Astrocyte of the cerebellum (primary cell): Measurements from ENCODE around the gene P4HB.

Experiments
- DNase-seq: peaks from one replicate; pipeline ENCODE4 v3.0.0-alpha.2; 2011; ENCODE audit warnings: low read depth
- H3K4me3 ChIP-seq: 2 replicates; pipeline ENCODE4 v1.5.1; 2011; ENCODE audit warnings: mild to moderate bottlenecking, low read depth, low read length, moderate library complexity
- CTCF ChIP-seq: IDR thresholded peaks from 2 replicates; pipeline ENCODE4 v1.5.1; 2012; ENCODE audit warnings: low read length, low read depth, moderate library complexity, mild to moderate bottlenecking; ENCODE audit errors: missing control alignments
- in situ Hi-C: cut with HindIII; loops from 2 replicates; pipeline ENCODE4 v1.10.0; 2017; ENCODE audit warnings: low sequenced_read_pairs

P4HB gene

GRCh38 chr17:81821603-81822311, 38.6 kb downstream of the P4HB start:
- peak; percentile 36 for TF ChIP-seq CTCF
- no peak overlapping the region for H3K4me3 ChIP-seq
- in situ Hi-C loops: no loop called here
- no peak for DNase-seq

GRCh38 chr17:81821147-81821546, 39.2 kb downstream of the P4HB start:
- H3K4me3 ChIP-seq: no peak overlapping the region
- no peak for DNase-seq
- TF ChIP-seq CTCF: no peak
- in situ Hi-C loops: no loop called here

- no peak for TF ChIP-seq CTCF
- in situ Hi-C loops: no loop called here
- H3K4me3 ChIP-seq: no peak overlapping the region
- no peak for DNase-seq
Observed at GRCh38 chr17:81819708-81820107, 40.6 kb downstream of the P4HB start.

GRCh38 chr17:81817758-81818147, 42.6 kb downstream of the P4HB start:
- no peak for DNase-seq
- no peak for TF ChIP-seq CTCF
- in situ Hi-C loops: no loop called here
- H3K4me3 ChIP-seq: no peak overlapping the region

- in situ Hi-C loops: no loop called here
- no peak overlapping the region for H3K4me3 ChIP-seq
- TF ChIP-seq CTCF: no peak
- DNase-seq: no peak
Observed at GRCh38 chr17:81815646-81815986, 44.7 kb downstream of the P4HB start.

- no peak overlapping the region for H3K4me3 ChIP-seq
- no peak for TF ChIP-seq CTCF
- no peak for DNase-seq
- in situ Hi-C loops: no loop called here
Observed at GRCh38 chr17:81814748-81815645, 45.3 kb downstream of the P4HB start.
